Neutrophil (primary cell): ENCODE measurements around the gene SASH1.
"Not testable (repeated sequence)": the region's sequence is repeated elsewhere in the genome, so short reads cannot be mapped to it uniquely, and the experiment has no call there.

ENCODE experiments used
- H3K27ac ChIP-seq: fragments of 200-600 bp; sonication (generic); 2 replicates; pipeline ENCODE4 v1.5.1; 2016; ENCODE audit warnings: mild to moderate bottlenecking, moderate library complexity
- H3K27me3 ChIP-seq: fragments of 200-600 bp; sonication (generic); 2 replicates; pipeline ENCODE4 v1.6.0; 2016; ENCODE audit warnings: mild to moderate bottlenecking
- H3K36me3 ChIP-seq: fragments of 200-600 bp; sonication (generic); 2 replicates; pipeline ENCODE4 v1.5.1; 2017
- H3K4me1 ChIP-seq, 2 experiments: fragments of 200-600 bp in 1 of 2; sonication (generic) in 1 of 2; 1 replicate in 1 of 2; 2 replicates in 1 of 2; pipeline versions ENCODE4 v1.5.1 to v1.6.1; 2013 to 2016; ENCODE audit warnings: low read depth in 1 of 2, low read length in 1 of 2, mild to moderate bottlenecking in 1 of 2, moderate library complexity in 1 of 2; ENCODE audit not compliant: control insufficient read depth in 1 of 2, insufficient read depth in 1 of 2
- H3K4me3 ChIP-seq, 2 experiments: fragments of 200-600 bp in 1 of 2; sonication (generic) in 1 of 2; 1 replicate in 1 of 2; 2 replicates in 1 of 2; pipeline ENCODE4 v1.5.1; 2013 to 2016; ENCODE audit warnings: low read depth in 1 of 2, low read length in 1 of 2, mild to moderate bottlenecking in 1 of 2, moderate library complexity in 1 of 2
- H3K9me3 ChIP-seq: fragments of 200-600 bp; sonication (generic); 2 replicates; pipeline ENCODE4 v1.5.1; 2016
- CTCF ChIP-seq: fragments of 200-600 bp; sonication (generic); IDR thresholded peaks from 2 replicates; pipeline ENCODE4 v1.5.1; 2016; ENCODE audit warnings: antibody characterized with exemption

SASH1 gene

DNA sequence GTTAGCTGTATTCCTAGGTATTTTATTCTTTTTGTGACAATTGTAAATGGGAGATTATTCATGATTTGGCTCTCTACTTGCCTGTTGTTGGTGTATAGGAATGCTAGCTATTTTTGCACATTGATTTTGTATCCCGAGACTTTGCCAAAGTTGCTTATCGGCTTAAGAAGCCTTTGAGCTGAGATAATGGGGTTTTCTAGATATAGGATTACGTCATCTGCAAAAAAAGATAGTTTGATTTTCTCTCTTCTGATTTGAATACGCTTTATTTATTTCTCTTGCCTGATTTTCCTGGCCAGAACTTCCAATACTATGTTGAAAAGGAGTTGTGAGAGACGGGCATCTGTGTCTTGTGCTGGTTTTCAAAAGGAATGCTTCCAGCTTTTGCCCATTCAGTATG lies 241.0 kb downstream of the SASH1 start:
- no peak overlapping the region for H3K27ac ChIP-seq
- H3K9me3 ChIP-seq: no peaks in the 10 kb centered on the region
- H3K4me1 ChIP-seq: no peaks in the 10 kb centered on the region
- no peak for TF ChIP-seq CTCF
- H3K27me3 ChIP-seq: peaks cover 3% of the 10 kb centered on the region
- H3K4me3 ChIP-seq: no peak overlapping the region
- H3K36me3 ChIP-seq: no peaks in the 10 kb centered on the region

DNA sequence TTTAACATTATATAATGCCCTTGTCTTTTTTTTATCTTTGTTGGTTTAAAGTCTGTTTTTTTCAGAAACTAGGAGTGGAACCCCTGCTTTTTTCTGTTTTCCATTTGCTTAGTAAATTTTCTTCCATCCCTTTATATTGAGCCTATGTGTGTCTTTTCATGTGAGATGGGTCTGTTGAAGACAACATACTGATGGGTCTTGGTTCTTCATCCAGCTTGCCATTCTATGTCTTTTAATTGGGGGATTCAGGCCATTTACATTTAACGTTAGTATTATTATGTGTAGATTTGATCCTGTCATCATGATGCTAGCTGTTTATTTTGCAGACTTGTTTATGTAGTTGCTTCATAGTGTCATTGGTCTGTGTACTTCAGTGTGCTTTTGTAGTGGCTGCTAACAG lies 243.0 kb downstream of the SASH1 start:
- H3K9me3 ChIP-seq, H3K27me3 ChIP-seq, H3K4me3 ChIP-seq, H3K4me1 ChIP-seq, H3K36me3 ChIP-seq, H3K27ac ChIP-seq: not testable (repeated sequence)

DNA sequence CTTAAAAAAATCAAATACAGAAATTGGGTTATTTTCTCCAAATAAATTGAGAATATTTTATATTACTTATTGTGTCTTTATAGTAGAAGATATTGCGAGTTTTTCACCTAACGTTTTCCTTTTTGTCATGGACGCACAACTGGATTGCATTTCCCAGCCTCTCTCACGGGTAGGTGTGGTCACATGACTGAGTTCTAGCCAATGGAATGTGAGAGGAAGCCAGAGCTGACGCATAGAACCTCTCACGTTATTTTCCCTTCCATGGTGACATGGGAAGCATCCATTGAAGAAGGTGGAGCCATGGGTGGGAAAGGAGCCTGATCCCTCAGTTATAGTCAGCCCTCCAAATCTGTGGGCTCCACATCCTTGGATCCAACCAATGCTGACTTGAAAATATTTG lies 248.2 kb downstream of the SASH1 start:
- no peak overlapping the region for H3K4me3 ChIP-seq
- no peaks in the 10 kb centered on the region for H3K4me1 ChIP-seq
- TF ChIP-seq CTCF: no peak
- H3K9me3 ChIP-seq: no peaks in the 10 kb centered on the region
- H3K27me3 ChIP-seq: no peaks in the 10 kb centered on the region
- H3K36me3 ChIP-seq: no peaks in the 10 kb centered on the region
- H3K27ac ChIP-seq: no peak overlapping the region

DNA sequence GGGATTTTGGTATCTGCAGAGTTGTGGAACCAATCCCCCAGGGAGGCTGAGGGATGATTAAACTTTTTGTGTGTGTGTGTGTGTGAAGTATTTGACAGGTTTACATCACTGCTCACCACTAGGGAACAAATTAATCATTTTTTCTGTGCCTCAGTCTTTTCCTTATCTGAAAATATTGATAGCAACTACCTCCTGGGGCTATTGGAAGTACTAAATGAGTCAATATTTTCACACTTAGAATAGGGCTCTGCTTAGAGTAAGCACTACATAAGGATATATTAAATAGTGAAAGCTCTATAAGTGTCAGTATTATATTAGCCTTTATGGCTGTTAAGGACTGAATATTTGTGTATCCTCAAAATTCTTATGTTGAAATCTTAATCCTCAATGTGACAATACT lies 249.0 kb downstream of the SASH1 start:
- no peaks in the 10 kb centered on the region for H3K36me3 ChIP-seq
- no peak overlapping the region for H3K27ac ChIP-seq
- no peak for TF ChIP-seq CTCF
- H3K27me3 ChIP-seq: no peaks in the 10 kb centered on the region
- no peaks in the 10 kb centered on the region for H3K4me1 ChIP-seq
- H3K4me3 ChIP-seq: no peak overlapping the region
- no peaks in the 10 kb centered on the region for H3K9me3 ChIP-seq

DNA sequence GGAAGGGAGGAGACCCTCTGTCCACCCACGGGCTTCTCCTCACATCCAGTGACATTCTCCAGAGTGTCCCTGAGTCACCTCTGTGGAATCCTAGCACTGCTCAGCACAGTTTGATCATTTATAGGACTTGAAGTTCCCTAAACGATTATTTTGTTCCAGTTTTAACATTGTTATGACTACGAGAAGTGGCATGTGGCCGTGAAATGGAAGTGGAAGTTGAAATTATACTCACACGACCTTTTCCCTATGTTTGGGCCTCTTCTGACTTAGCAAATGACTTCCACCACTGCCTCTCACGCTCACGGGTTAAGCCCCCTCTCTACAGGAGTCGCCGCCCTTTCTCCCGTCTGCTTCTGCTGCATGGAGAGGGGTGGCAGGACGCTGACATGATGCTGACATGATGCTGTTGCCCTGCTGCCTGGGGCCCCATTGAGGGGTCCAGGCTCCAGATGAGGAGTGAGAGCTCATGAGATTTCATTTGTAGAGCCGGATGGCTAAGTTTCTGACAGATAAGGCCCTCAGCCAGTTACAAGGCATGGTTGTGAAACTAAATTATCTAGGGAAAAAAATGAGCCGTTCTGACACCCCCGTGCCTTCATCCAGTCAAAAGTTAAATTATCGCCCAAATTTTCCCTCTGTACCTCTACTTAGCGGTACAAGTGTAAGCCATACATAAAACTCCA lies 250.6 kb downstream of the SASH1 start:
- TF ChIP-seq CTCF: no peak
- H3K4me3 ChIP-seq: no peak overlapping the region

DNA sequence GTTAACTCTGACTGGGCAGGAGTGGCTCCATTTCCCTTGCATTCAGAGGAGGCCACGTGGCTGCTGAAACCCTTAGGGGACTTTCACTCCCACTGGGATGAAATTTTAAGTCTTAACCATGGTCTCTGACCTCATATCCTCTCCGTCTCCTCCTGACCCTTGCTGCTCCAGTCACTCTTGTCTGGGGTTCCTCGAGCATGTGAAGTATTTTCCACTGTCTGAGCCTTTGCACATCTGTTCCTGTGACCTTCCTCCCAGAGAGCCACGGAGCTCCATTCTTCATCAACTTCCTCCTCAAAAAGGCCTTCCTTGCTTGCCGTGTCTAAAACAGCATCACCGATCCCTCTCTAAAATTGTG lies 251.2 kb downstream of the SASH1 start:
- Histone ChIP-seq H3K36me3 (no peaks in the 10 kb centered on the region), H3K4me3 (no peak overlapping the region), H3K27me3 (no peaks in the 10 kb centered on the region), H3K4me1 (no peaks in the 10 kb centered on the region), H3K27ac (no peak overlapping the region), H3K9me3 (no peaks in the 10 kb centered on the region)
- no peak for TF ChIP-seq CTCF

More for the DNA sequence above, 250.6 kb downstream of the SASH1 start:
- no peaks in the 10 kb centered on the region for H3K9me3 ChIP-seq
- no peaks in the 10 kb centered on the region for H3K36me3 ChIP-seq
- H3K4me1 ChIP-seq: no peaks in the 10 kb centered on the region
- H3K27me3 ChIP-seq: no peaks in the 10 kb centered on the region
- no peak overlapping the region for H3K27ac ChIP-seq
